OCI-LY7 (cell line): Measurements from ENCODE around the gene IFRD2. TPM values are rescaled to one million over a fixed set of nuclear protein-coding genes. Genes with fewer than 3 reads are reported as not detected.

Source experiments
- BruUV-seq: library from RNA; stranded (reverse); fragments of 400-500 nt; replicated peaks from 2 replicates; lab custom pipeline; 2021; lab: Mats Ljungman, UMichigan
- CTCF ChIA-PET: fragments of 300-600 bp; sonication (Branson Sonifier 250); formaldehyde crosslinking; loops from one replicate; lab custom pipeline; 2022; ENCODE audit warnings: antibody characterized with exemption; ENCODE audit not compliant: unreplicated experiment; lab: Charles Lee
- POLR2A ChIA-PET: fragments of 300-600 bp; sonication (Branson Sonifier 250); formaldehyde crosslinking; loops from one replicate; lab custom pipeline; 2022; ENCODE audit warnings: antibody characterized with exemption; lab: Charles Lee
- DNase-seq: peaks from one replicate; pipeline ENCODE4 v3.0.0-alpha.2; 2015; ENCODE audit warnings: low spot score
- H2AFZ ChIP-seq: fragments of 200-600 bp; sonication (generic), shearing (Covaris generic); 2 replicates; pipeline ENCODE4 v1.6.1; 2014; ENCODE audit warnings: mild to moderate bottlenecking, antibody characterized with exemption, low read length, moderate library complexity
- H3K27ac ChIP-seq: fragments of 200-600 bp; sonication (generic); 2 replicates; pipeline ENCODE4 v1.5.1; 2014; ENCODE audit warnings: mixed run types, low read depth, mild to moderate bottlenecking, moderate library complexity, low read length, inconsistent platforms; ENCODE audit not compliant: poor library complexity, severe bottlenecking
- H3K36me3 ChIP-seq: fragments of 200-600 bp; sonication (generic); 2 replicates; pipeline ENCODE4 v1.6.1; 2014; ENCODE audit warnings: mild to moderate bottlenecking, antibody characterized with exemption, low read length, moderate library complexity, mixed read lengths; ENCODE audit not compliant: insufficient read depth
- H3K4me1 ChIP-seq: fragments of 200-600 bp; sonication (generic); 2 replicates; pipeline ENCODE4 v1.5.1; 2014; ENCODE audit warnings: mild to moderate bottlenecking, low read length; ENCODE audit not compliant: insufficient read depth, poor library complexity, severe bottlenecking
- H3K4me2 ChIP-seq: fragments of 200-600 bp; sonication (generic); 2 replicates; pipeline ENCODE4 v1.6.1; 2014; ENCODE audit warnings: mild to moderate bottlenecking, low read length
- H3K4me3 ChIP-seq: fragments of 200-600 bp; sonication (generic); 2 replicates; pipeline ENCODE4 v1.5.1; 2014; ENCODE audit warnings: mild to moderate bottlenecking, low read depth, low read length; ENCODE audit not compliant: poor library complexity, severe bottlenecking
- H3K79me2 ChIP-seq: fragments of 200-600 bp; sonication (generic); 2 replicates; pipeline ENCODE4 v1.6.1; 2016; ENCODE audit warnings: low read depth, mild to moderate bottlenecking, low read length, moderate library complexity, mixed read lengths; ENCODE audit not compliant: insufficient read depth
- H3K9me2 ChIP-seq: fragments of 200-600 bp; sonication (generic); 2 replicates; pipeline ENCODE4 v1.6.1; 2016; ENCODE audit warnings: mild to moderate bottlenecking, low read length, mixed read lengths; ENCODE audit not compliant: insufficient read depth
- H3K9me3 ChIP-seq: fragments of 200-600 bp; sonication (generic); 2 replicates; pipeline ENCODE4 v1.6.1; 2014; ENCODE audit warnings: mild to moderate bottlenecking, mixed run types, low read length, mixed read lengths
- H4K20me1 ChIP-seq: fragments of 200-600 bp; sonication (generic); 2 replicates; pipeline ENCODE4 v1.6.1; 2014; ENCODE audit warnings: mild to moderate bottlenecking, antibody characterized with exemption, low read length, moderate library complexity, mixed read lengths; ENCODE audit not compliant: insufficient read depth
- CTCF ChIP-seq: fragments of 200-600 bp; sonication (generic); conservative IDR thresholded peaks from 2 replicates; pipeline ENCODE4 v1.5.1; 2014; ENCODE audit warnings: mild to moderate bottlenecking, antibody characterized with exemption, low read length, moderate library complexity, mixed read lengths
- EZH2phosphoT487 ChIP-seq: fragments of 200-600 bp; sonication (generic); IDR thresholded peaks from 2 replicates; pipeline ENCODE4 v1.6.1; 2018; ENCODE audit warnings: low read depth, borderline replicate concordance, mild to moderate bottlenecking, mixed run types, antibody characterized with exemption, low read length, moderate library complexity, mixed read lengths
- intact Hi-C: fragments of 100-400 bp; cut with micrococcal nuclease; formaldehyde crosslinking; loops from one replicate; pipeline ENCODE4 v1.10.0; 2022; ENCODE audit not compliant: unreplicated experiment
- total RNA-seq, 2 experiments: library from RNA; depleted of rRNA in 1 of 2; stranded (reverse); fragments of >200 nt in 1 of 2; shearing (Covaris generic) in 1 of 2; gene quantifications; 2 replicates each; pipeline ENCODE4 v1.2.3, GENCODE V29; 2014 to 2022

Gene IFRD2
- total RNA-seq, 2 experiments from 2014 or later = 93.3 to 95.5 TPM

GRCh38 chr3:50317300-50317699, 25.1 kb upstream of the IFRD2 start:
- ChIA-PET POLR2A (interaction anchor here (1.6 kb wide), 2 partner anchors 11 to 18 kb away, joined by 4 to 8 read pairs; partner anchors contain the start of genes HYAL3, NAA80 and TUSC2), CTCF (interaction anchor here (1.1 kb wide), 1 partner anchor 16 kb away, joined by 3 read pairs; no protein-coding TSS in a partner anchor)
- no peak for DNase-seq
- no TSS peak for BruUV-seq
- Histone ChIP-seq H4K20me1 (no peaks in the 10 kb centered on the region), H3K4me1 (peaks cover 47% of the 10 kb centered on the region), H3K36me3 (0 out of 2 replicates have a peak, but pooled peaks cover 6% of the 10 kb centered on the region), H3K27ac (no peak overlapping the region), H3K9me3 (no peaks in the 10 kb centered on the region), H3K4me2 (peak overlapping the region; percentile 46; the same call in 1 of the 2 replicates), H3K9me2 (no peaks in the 10 kb centered on the region), H3K79me2 (no peaks in the 10 kb centered on the region), H2AFZ (no peak overlapping the region), H3K4me3 (no peak overlapping the region)
- intact Hi-C loops = no loop called here
- TF ChIP-seq EZH2phosphoT487 = no peak
- no peak for TF ChIP-seq CTCF

- Histone ChIP-seq H3K4me3 (no peak overlapping the region), H4K20me1 (no peaks in the 10 kb centered on the region), H2AFZ (no peak overlapping the region), H3K79me2 (no peaks in the 10 kb centered on the region), H3K9me3 (no peaks in the 10 kb centered on the region), H3K4me1 (peaks cover 42% of the 10 kb centered on the region), H3K36me3 (0 out of 2 replicates have a peak, but pooled peaks cover 6% of the 10 kb centered on the region), H3K9me2 (no peaks in the 10 kb centered on the region), H3K27ac (no peak overlapping the region), H3K4me2 (peak overlapping the region; percentile 6; the same call in 1 of the 2 replicates)
- peak; percentile 42 for DNase-seq
- ChIA-PET CTCF (no interaction called here), POLR2A (interaction anchor here (1.6 kb wide), 2 partner anchors 11 to 17 kb away, joined by 4 to 8 read pairs; partner anchors contain the start of genes HYAL3, NAA80 and TUSC2)
- TF ChIP-seq CTCF (no peak), EZH2phosphoT487 (no peak)
- intact Hi-C loops = no loop called here
- BruUV-seq = no TSS peak
Measured at GRCh38 chr3:50316657-50317242, 24.5 kb upstream of the IFRD2 start.

- Histone ChIP-seq H3K4me2 (no peak overlapping the region), H2AFZ (no peak overlapping the region), H3K9me3 (no peaks in the 10 kb centered on the region; the same call in 1 of the 2 replicates), H4K20me1 (no peaks in the 10 kb centered on the region), H3K4me1 (peaks cover 32% of the 10 kb centered on the region), H3K4me3 (no peak overlapping the region), H3K9me2 (no peaks in the 10 kb centered on the region), H3K27ac (no peak overlapping the region), H3K79me2 (no peaks in the 10 kb centered on the region), H3K36me3 (0 out of 2 replicates have a peak, but pooled peaks cover 6% of the 10 kb centered on the region)
- BruUV-seq = no TSS peak
- intact Hi-C loops = no loop called here
- ChIA-PET POLR2A (interaction anchor here (0.6 kb wide), 1 partner anchor 243 kb away, joined by 7 read pairs; no protein-coding TSS in a partner anchor), CTCF (interaction anchor here (0.6 to 0.7 kb wide), 3 partner anchors 18 to 39 kb away, joined by 3 to 6 read pairs (median 3); no protein-coding TSS in a partner anchor)
- TF ChIP-seq EZH2phosphoT487 (no peak), CTCF (no peak)
- no peak for DNase-seq
Measured at GRCh38 chr3:50314816-50315215, 22.6 kb upstream of the IFRD2 start.
